ENCODE measurements around the gene IFNL4. TPM values are rescaled to one million over a fixed set of nuclear protein-coding genes. Genes with fewer than 3 reads are reported as not detected.

The IFNL4 gene
- polyA plus RNA-seq, 3 donors = not detected

DNA sequence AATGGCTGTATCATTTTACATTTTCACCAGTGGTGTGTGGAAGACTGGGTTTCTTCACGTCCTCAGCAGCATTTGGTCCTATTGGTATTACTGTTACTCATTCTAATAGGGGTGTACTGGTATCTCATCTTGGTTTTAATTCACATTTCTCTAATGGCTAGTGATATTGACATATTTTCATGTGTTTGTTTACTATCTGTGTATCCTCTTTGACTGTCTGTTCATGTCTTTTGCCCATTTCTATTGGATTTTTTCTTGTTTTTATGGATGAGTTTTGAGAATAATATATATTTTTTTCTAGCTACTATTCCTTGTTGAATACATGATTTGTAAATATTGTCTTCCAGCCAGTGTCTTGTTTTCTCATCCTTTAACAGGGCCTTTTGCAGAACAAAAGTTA lies 33.4 kb upstream of the IFNL4 start:
- Histone ChIP-seq H4K20me1 (ENCODE audit: insufficient read depth, low read length) (no peaks in the 10 kb centered on the region), H3K27me3 (ENCODE audit: control insufficient read depth in 2 of 2, insufficient read depth in 2 of 2, low read length in 2 of 2) (no peaks in the 10 kb centered on the region), H3K9me3 (replicated peaks in 1 of 2; ENCODE audit: control insufficient read depth in 1 of 2, insufficient read depth in 1 of 2, low read length in 2 of 2) (peaks cover 0 to 4% of the 10 kb centered on the region in 2 donors), H3K4me3 (replicated peaks in 1 of 3; ENCODE audit: low read depth in 2 of 3, low read length in 3 of 3) (no peak overlapping the region), H3K4me1 (ENCODE audit: control insufficient read depth in 1 of 2, insufficient read depth in 2 of 2, low read length in 2 of 2) (no peaks in the 10 kb centered on the region), H3K79me2 (ENCODE audit: insufficient read depth, low read length) (no peaks in the 10 kb centered on the region), H3K36me3 (replicated peaks in 1 of 2; ENCODE audit: control insufficient read depth in 1 of 2, insufficient read depth in 2 of 2, low read length in 2 of 2) (no peaks in the 10 kb centered on the region), H3K9ac (ENCODE audit: insufficient read depth, low read length, poor library complexity, severe bottlenecking) (no peak overlapping the region), H3K4me2 (replicated peaks; ENCODE audit: extremely low read depth, low read length, poor library complexity, severe bottlenecking) (no peak overlapping the region), H3K27ac (ENCODE audit: low read depth in 1 of 2, low read length in 2 of 2) (no peak overlapping the region), H2AFZ (ENCODE audit: insufficient read depth, low read depth, low read length, poor library complexity, severe bottlenecking) (no peak overlapping the region)
- intact Hi-C loops (cut with micrococcal nuclease) = no loop called here
- H3K9me3 Mint-ChIP-seq = peaks cover 0 to 15% (median 7%) of the 10 kb centered on the region in 7 donors
- peaks cover 3 to 17% (median 7%) of the 10 kb centered on the region in 3 donors for H3K27me3 Mint-ChIP-seq (ENCODE audit: low read depth in 3 of 3)
- no peaks in the 10 kb centered on the region for H3K36me3 Mint-ChIP-seq
- TF ChIP-seq, protein P1, sequence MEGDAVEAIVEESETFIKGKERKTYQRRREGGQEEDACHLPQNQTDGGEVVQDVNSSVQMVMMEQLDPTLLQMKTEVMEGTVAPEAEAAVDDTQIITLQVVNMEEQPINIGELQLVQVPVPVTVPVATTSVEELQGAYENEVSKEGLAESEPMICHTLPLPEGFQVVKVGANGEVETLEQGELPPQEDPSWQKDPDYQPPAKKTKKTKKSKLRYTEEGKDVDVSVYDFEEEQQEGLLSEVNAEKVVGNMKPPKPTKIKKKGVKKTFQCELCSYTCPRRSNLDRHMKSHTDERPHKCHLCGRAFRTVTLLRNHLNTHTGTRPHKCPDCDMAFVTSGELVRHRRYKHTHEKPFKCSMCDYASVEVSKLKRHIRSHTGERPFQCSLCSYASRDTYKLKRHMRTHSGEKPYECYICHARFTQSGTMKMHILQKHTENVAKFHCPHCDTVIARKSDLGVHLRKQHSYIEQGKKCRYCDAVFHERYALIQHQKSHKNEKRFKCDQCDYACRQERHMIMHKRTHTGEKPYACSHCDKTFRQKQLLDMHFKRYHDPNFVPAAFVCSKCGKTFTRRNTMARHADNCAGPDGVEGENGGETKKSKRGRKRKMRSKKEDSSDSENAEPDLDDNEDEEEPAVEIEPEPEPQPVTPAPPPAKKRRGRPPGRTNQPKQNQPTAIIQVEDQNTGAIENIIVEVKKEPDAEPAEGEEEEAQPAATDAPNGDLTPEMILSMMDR (IDR thresholded peaks at IDR 0.05) = no peak
- H3K27ac Mint-ChIP-seq = no peak overlapping the region
- no CpG with 5 or more reads among the region's 1 CpG for whole genome bisulfite sequencing (ENCODE audit: insufficient coverage)
- DNase-seq = no peak
- H3K4me1 Mint-ChIP-seq = peaks cover 3% of the 10 kb centered on the region
- H3K4me3 Mint-ChIP-seq = no peak overlapping the region

- no peaks in the 10 kb centered on the region for H4K20me1 ChIP-seq (ENCODE audit: insufficient read depth, low read length)
- WGBS (ENCODE audit: insufficient coverage) = 93% methylated on average over 2 of the region's 7 CpGs
- DNase-seq = no peak
- H3K4me1 ChIP-seq (ENCODE audit: control insufficient read depth in 1 of 2, insufficient read depth in 2 of 2, low read length in 2 of 2) = no peaks in the 10 kb centered on the region
- no peaks in the 10 kb centered on the region for H3K27me3 ChIP-seq (ENCODE audit: control insufficient read depth in 2 of 2, insufficient read depth in 2 of 2, low read length in 2 of 2)
- TF ChIP-seq, protein P1 (IDR thresholded peaks at IDR 0.05) = no peak
- no peak overlapping the region for H3K4me3 ChIP-seq (replicated peaks in 1 of 3; ENCODE audit: low read depth in 2 of 3, low read length in 3 of 3)
- H3K4me2 ChIP-seq (replicated peaks; ENCODE audit: extremely low read depth, low read length, poor library complexity, severe bottlenecking) = no peak overlapping the region
- Mint-ChIP-seq H3K27me3 (ENCODE audit: low read depth in 3 of 3) (peaks cover 6 to 9% (median 8%) of the 10 kb centered on the region in 3 donors), H3K9me3 (peaks cover 0 to 6% (median 2%) of the 10 kb centered on the region in 7 donors), H3K27ac (no peak overlapping the region), H3K4me3 (no peak overlapping the region), H3K36me3 (no peaks in the 10 kb centered on the region), H3K4me1 (no peaks in the 10 kb centered on the region)
- no peak overlapping the region for H2AFZ ChIP-seq (ENCODE audit: insufficient read depth, low read depth, low read length, poor library complexity, severe bottlenecking)
- H3K36me3 ChIP-seq (replicated peaks in 1 of 2; ENCODE audit: control insufficient read depth in 1 of 2, insufficient read depth in 2 of 2, low read length in 2 of 2) = no peaks in the 10 kb centered on the region
- peaks cover 0 to 1% of the 10 kb centered on the region in 2 donors for H3K9me3 ChIP-seq (replicated peaks in 1 of 2; ENCODE audit: control insufficient read depth in 1 of 2, insufficient read depth in 1 of 2, low read length in 2 of 2)
- intact Hi-C loops (cut with micrococcal nuclease) = no loop called here
- no peaks in the 10 kb centered on the region for H3K79me2 ChIP-seq (ENCODE audit: insufficient read depth, low read length)
- no peak overlapping the region for H3K27ac ChIP-seq (ENCODE audit: low read depth in 1 of 2, low read length in 2 of 2)
- H3K9ac ChIP-seq (ENCODE audit: insufficient read depth, low read length, poor library complexity, severe bottlenecking) = no peak overlapping the region
Measured at GRCh38 chr19:39277598-39277997, 28.9 kb upstream of the IFNL4 start.

Data from CD14-positive monocyte (primary cell).